Renal cortex interstitium (tissue), 3 donors: Measurements from ENCODE around the gene SMIM35. TPM values are rescaled to one million over a fixed set of nuclear protein-coding genes. Genes with fewer than 3 reads are reported as not detected.

Experiments
- polyA plus RNA-seq, 3 donors: library from polyadenylated mRNA; unstranded; fragments of 120-200 nt; gene quantifications; one replicate each; pipeline ENCODE4 v1.2.1, GENCODE V29; 2013; ENCODE audit not compliant: insufficient read length in 3 of 3

SMIM35 gene
- polyA plus RNA-seq, 3 donors: 0.09 to 0.21 (median 0.11) TPM

Other genes with a start within 250 kb of the SMIM35 start
- gene FXYD6, start 210.3 kb downstream of the SMIM35 start, polyA plus RNA-seq: 100 to 1,000 TPM; 116 to 131 (median 122) TPM
- gene TMPRSS13, start 157.6 kb downstream of the SMIM35 start, polyA plus RNA-seq: 1 to 10 TPM in 1 of 3 donors, under 1 TPM in 2; 0.53 to 1.4 (median 0.57) TPM
- gene IL10RA, start 100.6 kb downstream of the SMIM35 start, polyA plus RNA-seq: 1 to 10 TPM; 2.2 to 4.5 (median 3.1) TPM
- gene TMPRSS4, start 9.9 kb downstream of the SMIM35 start, polyA plus RNA-seq: 10 to 100 TPM; 20.1 to 46.6 (median 25.6) TPM
- 1 to 10 TPM; 1.1 to 1.6 (median 1.2) TPM for gene SCN4B, start 65.9 kb upstream of the SMIM35 start, polyA plus RNA-seq
- gene SCN2B, start 89.7 kb upstream of the SMIM35 start, polyA plus RNA-seq: 1 to 10 TPM; 3.5 to 5.3 (median 3.9) TPM
- 1 to 10 TPM; 2.9 to 4.1 (median 2.9) TPM for gene JAML, start 138.0 kb upstream of the SMIM35 start, polyA plus RNA-seq
- 1 to 10 TPM; 5.1 to 8.2 (median 6.8) TPM for gene MPZL3, start 165.4 kb upstream of the SMIM35 start, polyA plus RNA-seq
- gene MPZL2, start 177.3 kb upstream of the SMIM35 start, polyA plus RNA-seq: 10 to 100 TPM; 16.4 to 56.1 (median 21.3) TPM
- under 1 TPM; 0.36 to 0.48 (median 0.39) TPM for gene CD3E, start 217.8 kb upstream of the SMIM35 start, polyA plus RNA-seq